Neutrophil (primary cell): ENCODE data around the gene TIMP2.
"Not testable (repeated sequence)": the region's sequence is repeated elsewhere in the genome, so short reads cannot be mapped to it uniquely, and the experiment has no call there.

Experiments
- H3K27ac ChIP-seq: fragments of 200-600 bp; sonication (generic); 2 replicates; pipeline ENCODE4 v1.5.1; 2016; ENCODE audit warnings: mild to moderate bottlenecking, moderate library complexity
- H3K27me3 ChIP-seq: fragments of 200-600 bp; sonication (generic); 2 replicates; pipeline ENCODE4 v1.6.0; 2016; ENCODE audit warnings: mild to moderate bottlenecking
- H3K36me3 ChIP-seq: fragments of 200-600 bp; sonication (generic); 2 replicates; pipeline ENCODE4 v1.5.1; 2017
- H3K4me1 ChIP-seq, 2 experiments: fragments of 200-600 bp in 1 of 2; sonication (generic) in 1 of 2; 1 replicate in 1 of 2; 2 replicates in 1 of 2; pipeline versions ENCODE4 v1.5.1 to v1.6.1; 2013 to 2016; ENCODE audit warnings: low read depth in 1 of 2, low read length in 1 of 2, mild to moderate bottlenecking in 1 of 2, moderate library complexity in 1 of 2; ENCODE audit not compliant: control insufficient read depth in 1 of 2, insufficient read depth in 1 of 2
- H3K4me3 ChIP-seq, 2 experiments: fragments of 200-600 bp in 1 of 2; sonication (generic) in 1 of 2; 1 replicate in 1 of 2; 2 replicates in 1 of 2; pipeline ENCODE4 v1.5.1; 2013 to 2016; ENCODE audit warnings: low read depth in 1 of 2, low read length in 1 of 2, mild to moderate bottlenecking in 1 of 2, moderate library complexity in 1 of 2
- H3K9me3 ChIP-seq: fragments of 200-600 bp; sonication (generic); 2 replicates; pipeline ENCODE4 v1.5.1; 2016
- TF ChIP-seq, protein P1 (sequence below): fragments of 200-600 bp; sonication (generic); IDR thresholded peaks from 2 replicates; pipeline ENCODE4 v1.5.1; 2016; ENCODE audit warnings: antibody characterized with exemption

TIMP2 gene

DNA sequence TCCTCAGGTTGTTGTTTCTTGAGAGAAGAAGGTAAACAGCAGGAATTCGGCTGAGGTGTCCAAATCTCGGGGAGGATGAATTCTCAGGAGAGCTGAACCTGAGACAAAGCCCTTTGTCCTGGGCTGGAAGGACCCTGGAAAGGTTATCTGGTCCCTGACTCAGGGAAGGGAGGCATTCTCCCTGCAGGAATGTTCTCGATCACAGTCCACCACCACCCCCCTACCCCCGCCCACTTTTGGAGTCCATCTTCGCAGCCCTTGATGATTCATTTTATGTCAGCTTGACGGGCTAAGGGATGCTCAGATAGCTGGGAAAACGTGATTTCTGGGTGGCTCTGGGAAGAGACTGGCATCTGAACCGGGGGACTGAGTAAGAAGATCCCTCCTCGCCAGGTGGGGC lies 20.8 kb downstream of the TIMP2 start:
- H3K9me3 ChIP-seq, result no peaks in the 10 kb centered on the region
- TF ChIP-seq, protein P1, sequence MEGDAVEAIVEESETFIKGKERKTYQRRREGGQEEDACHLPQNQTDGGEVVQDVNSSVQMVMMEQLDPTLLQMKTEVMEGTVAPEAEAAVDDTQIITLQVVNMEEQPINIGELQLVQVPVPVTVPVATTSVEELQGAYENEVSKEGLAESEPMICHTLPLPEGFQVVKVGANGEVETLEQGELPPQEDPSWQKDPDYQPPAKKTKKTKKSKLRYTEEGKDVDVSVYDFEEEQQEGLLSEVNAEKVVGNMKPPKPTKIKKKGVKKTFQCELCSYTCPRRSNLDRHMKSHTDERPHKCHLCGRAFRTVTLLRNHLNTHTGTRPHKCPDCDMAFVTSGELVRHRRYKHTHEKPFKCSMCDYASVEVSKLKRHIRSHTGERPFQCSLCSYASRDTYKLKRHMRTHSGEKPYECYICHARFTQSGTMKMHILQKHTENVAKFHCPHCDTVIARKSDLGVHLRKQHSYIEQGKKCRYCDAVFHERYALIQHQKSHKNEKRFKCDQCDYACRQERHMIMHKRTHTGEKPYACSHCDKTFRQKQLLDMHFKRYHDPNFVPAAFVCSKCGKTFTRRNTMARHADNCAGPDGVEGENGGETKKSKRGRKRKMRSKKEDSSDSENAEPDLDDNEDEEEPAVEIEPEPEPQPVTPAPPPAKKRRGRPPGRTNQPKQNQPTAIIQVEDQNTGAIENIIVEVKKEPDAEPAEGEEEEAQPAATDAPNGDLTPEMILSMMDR, result no peak
- no peaks in the 10 kb centered on the region for H3K27me3 ChIP-seq
- H3K36me3 ChIP-seq, result peaks cover 52% of the 10 kb centered on the region
- H3K27ac ChIP-seq, result peak overlapping the region; percentile 58
- H3K4me3 ChIP-seq, result no peak overlapping the region
- peaks cover 10 to 12% of the 10 kb centered on the region in 2 experiments for H3K4me1 ChIP-seq

DNA sequence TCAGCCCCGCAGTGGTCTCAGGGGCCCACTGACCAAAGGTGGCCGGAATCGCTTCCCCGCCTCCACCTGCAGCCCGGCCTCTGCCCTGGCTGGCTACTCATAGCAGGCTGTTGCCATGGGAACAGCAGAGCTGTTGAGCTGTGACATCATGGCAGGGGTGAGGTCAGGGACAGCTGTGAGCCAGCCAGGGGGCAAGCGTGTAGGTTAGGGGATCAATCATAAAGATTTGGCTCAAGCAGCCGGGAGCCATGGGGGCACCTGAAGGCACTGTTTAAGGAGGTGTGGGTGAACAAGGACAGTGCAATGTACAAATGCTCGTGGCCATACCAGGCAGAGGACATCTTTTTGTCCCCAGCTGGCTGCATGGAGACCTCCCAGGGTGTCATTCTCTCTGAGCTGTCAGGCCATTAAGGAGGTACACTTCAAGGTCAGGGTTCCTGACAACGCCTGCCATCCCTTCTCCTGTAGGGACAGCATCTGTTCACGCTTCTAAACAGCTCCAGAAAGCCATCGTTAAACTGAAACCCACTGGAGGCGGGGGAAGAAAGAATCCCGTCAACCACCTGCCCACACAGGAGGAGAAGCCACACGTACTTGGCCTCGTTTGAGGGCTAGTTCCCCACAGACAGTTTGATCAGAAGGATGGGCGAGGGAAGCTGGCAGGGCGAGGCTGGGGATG lies 21.9 kb downstream of the TIMP2 start, which contains the start of gene CEP295NL:
CEP295NL (minus strand) TSS at position 101 of the 679 bp plus-strand sequence. CDS start 1,373 bp downstream, outside the sequence.
- H3K27ac ChIP-seq, result peak within 1 kb of the TSS; percentile 58
- TF ChIP-seq, protein P1, result no peak
- peaks cover 7 to 13% of the 10 kb centered on the region in 2 experiments for H3K4me1 ChIP-seq
- H3K36me3 ChIP-seq, result peaks cover 61% of the 10 kb centered on the region
- H3K27me3 ChIP-seq, result no peaks in the 10 kb centered on the region
- no peak within 1 kb of the TSS for H3K4me3 ChIP-seq
- no peaks in the 10 kb centered on the region for H3K9me3 ChIP-seq

DNA sequence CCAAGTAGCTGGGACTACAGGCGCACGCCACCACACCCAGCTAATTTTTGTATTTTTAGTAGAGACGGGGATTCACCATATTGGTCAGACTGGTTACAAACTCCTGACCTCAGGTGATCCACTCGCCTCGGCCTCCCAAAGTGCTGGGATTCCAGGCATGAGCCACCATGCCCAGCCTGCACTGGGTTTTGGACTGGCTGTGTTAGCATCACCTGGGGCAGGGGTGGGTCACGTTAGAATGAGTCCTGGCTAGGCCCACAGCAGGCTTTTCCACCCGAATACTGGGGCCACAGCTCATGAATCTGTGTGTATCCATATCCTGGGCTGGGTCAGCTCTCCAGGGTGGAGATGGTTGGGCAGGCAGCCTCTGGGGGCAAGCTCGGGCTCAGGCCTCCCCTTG lies 23.0 kb downstream of the TIMP2 start:
- not testable (repeated sequence) for H3K27me3 ChIP-seq, H3K9me3 ChIP-seq, H3K4me3 ChIP-seq
- H3K36me3 ChIP-seq, result peaks cover 71% of the 10 kb centered on the region
- H3K4me1 ChIP-seq, result peaks cover 9 to 14% of the 10 kb centered on the region in 2 experiments
- peak overlapping the region; percentile 27 for H3K27ac ChIP-seq

DNA sequence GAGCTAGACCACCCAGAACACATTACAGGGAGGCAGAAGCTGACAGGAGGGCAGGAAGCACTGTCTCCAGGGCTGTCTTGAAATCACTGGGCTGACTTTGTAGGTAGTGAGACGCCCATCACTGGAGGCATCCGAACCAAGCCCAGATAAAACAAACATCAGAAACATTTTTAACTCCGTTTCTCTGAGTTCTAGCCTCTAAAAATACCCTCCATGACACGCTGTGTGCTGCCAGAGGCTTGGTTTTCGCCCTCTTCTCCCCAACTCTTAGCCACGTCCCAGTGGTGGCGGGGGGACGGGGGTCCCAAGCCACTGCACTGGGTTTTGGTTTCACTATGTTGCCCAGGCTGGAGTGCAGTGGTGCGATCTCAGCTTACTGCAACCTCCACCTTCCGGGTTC lies 23.4 kb downstream of the TIMP2 start:
- Histone ChIP-seq H3K27me3 (no peaks in the 10 kb centered on the region), H3K4me1 (peaks cover 9 to 19% of the 10 kb centered on the region in 2 experiments), H3K27ac (peak overlapping the region; percentile 46), H3K4me3 (no peak overlapping the region), H3K36me3 (peaks cover 73% of the 10 kb centered on the region), H3K9me3 (no peaks in the 10 kb centered on the region)
- TF ChIP-seq, protein P1, result no peak

DNA sequence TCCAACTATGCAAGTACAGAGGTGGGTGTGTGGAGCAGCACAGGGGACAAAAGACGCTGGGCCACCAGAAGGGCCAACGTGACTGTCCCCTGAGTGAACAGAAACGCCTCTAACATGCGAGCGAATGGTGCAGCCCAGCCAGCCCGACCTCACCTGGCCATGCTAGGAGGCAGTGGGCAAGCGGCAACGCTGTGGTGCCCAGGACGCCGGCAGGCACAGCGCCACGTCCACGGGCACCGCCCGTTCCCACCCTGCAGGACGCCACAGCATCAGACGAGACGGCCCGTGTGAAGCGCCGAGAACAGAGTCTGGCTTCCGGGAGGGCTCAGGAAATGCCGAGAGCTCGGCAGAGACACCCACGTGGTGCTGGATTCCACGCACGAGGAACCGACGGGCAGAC lies 24.4 kb downstream of the TIMP2 start:
- no peaks in the 10 kb centered on the region for H3K9me3 ChIP-seq
- H3K27ac ChIP-seq, result peak overlapping the region; percentile 46
- H3K4me1 ChIP-seq, result peaks cover 18 to 27% of the 10 kb centered on the region in 2 experiments
- no peaks in the 10 kb centered on the region for H3K27me3 ChIP-seq
- H3K4me3 ChIP-seq, result no peak overlapping the region
- H3K36me3 ChIP-seq, result peaks cover 79% of the 10 kb centered on the region
- TF ChIP-seq, protein P1, result no peak
